ENCODE measurements around the gene CATSPERE.

GRCh38 chr1:244601336-244601735 is 140.3 kb downstream of the CATSPERE start:
- TF ChIP-seq CTCF (IDR thresholded peaks at IDR 0.05), result no peak
- TF ChIP-seq EP300 (IDR thresholded peaks at IDR 0.05), result no peak
- no peak for TF ChIP-seq POLR2A (IDR thresholded peaks at IDR 0.05)
